ENCODE data around the gene GPC1.

The GPC1 gene

DNA sequence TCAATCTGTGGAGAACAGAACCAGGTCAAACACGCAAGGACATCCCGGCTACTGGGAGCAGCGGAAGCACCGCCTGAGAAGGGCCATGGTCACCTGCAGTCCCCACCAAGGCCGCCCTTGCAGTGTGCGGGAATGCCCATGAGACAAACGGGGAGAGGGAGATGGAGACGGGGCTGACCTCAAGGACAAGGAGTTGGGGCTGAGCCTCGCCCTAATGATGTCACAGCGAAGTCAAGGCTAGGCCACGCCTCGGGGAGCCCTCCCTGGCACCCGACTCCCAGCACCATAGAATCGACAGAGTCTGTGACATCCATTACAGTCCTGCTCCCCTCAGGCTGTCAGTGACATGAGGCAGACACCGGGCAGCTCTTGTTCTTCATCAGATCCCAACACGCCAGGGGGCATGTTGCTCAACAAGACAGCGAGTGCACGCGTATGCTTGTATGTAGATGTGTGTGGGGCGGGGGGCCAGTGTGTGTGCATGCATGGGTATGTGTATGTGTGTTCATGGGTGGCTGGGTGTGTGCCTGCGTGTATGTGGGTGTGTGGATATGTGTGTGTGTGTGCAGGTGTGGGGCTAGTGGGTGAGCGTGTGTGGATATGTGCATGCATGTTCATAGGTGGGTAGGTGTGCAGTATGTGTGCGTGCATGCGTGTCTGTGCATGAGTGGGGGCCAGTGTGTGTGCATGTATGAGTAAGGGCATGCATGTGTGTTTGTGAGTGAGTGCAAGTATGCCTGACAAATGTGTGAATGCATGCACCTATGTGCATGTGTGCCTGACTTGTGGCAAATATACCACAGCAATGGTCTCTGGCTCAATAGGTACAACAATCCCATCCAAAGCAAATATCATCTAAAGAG lies 65.3 kb downstream of the GPC1 start:
- no peak for DNase-seq (ENCODE audit: low read depth)

DNA sequence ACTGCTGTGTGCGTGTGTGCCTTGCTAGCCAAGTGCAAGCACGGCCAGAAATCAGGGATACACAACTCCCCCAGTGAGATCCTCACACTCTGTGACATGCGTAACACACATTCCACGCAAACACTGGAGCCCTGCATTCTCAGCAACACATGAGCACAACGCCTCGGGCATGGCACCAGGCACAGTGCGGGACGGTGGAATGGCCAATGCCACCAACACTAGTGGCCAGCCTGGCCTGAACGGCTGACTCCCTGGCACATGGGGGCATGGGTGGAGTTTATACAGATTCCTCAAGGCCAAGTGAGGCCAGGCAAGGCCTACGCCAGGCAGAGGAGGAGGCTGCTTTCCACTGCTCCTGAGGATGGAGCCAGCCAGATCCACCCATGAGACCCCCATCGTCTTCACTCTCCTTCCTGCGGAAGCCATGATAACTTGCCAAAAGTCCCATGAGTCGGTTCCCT lies 66.1 kb downstream of the GPC1 start:
- no peak for DNase-seq (ENCODE audit: low read depth)

DNA sequence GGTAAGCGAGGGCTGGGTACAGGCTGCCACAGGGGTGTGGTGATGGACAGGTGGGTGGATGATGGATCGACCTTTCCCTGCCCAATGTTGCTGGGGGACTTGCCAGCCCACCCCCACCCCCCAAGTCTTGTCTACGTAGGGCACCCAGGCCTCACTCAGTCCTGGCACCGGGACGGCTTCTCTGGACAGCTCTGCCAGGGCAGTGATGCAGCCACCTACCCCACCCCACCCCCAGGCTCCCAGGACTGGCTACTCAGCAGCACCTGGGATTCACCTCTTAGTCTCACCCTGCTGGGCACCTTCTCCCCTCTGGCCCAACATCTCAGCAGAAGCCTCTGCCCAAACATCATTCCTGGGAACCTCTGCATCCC lies 66.6 kb downstream of the GPC1 start:
- DNase-seq (ENCODE audit: low read depth) = no peak

DNA sequence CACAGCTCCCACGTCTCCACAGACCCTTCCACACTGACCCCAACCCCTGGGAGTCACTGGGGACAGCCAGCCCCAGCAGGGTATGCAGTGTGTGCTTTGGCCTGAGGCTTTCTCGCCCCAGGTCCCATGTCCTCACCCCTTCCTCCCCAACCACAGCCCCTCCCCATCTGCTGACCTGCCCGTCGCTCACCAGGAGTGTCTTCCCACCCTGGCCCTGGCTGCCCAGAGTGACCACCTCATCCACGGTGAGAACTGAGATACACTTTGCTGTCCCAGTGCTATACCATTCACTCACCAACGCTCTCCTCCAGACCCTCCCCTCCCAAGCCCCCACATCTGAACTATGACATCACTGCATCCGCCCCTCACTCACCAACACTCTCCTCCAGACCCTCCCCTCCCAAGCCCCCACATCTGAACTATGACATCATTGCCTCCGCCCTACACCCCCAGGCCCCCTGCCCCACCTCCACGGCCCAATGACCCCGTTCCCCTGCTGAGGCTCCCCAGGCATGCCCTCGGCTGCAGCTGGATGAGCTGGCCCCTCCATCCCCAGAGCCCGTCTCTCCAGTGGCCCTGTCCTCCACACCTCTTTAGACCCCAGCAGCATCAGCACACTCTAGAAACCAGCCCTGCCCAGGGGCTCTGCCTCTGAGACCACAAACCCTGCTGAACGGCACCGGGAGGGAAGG lies 67.1 kb downstream of the GPC1 start:
- DNase-seq (ENCODE audit: low read depth) = no peak

DNA sequence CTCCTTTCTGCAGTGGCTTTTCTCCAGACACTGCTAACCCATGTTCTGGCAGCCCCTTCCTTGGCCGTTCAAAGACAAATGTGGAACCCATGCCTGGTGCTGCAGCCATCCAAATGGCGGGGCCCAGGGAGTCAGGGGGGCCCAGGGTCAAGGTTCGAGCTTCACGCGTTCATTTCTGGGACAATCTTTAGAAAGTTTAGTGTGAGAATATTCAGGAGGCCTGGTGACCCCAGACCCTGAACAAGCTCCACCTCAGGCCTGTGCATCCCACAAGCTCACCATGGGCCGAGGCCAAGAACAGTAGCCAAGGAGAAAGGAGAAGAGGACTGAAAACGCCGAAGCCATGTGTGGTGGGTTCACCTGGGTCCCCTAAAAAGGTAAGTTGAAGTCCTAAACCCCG lies 67.9 kb downstream of the GPC1 start:
- no peak for DNase-seq (ENCODE audit: low read depth)

DNA sequence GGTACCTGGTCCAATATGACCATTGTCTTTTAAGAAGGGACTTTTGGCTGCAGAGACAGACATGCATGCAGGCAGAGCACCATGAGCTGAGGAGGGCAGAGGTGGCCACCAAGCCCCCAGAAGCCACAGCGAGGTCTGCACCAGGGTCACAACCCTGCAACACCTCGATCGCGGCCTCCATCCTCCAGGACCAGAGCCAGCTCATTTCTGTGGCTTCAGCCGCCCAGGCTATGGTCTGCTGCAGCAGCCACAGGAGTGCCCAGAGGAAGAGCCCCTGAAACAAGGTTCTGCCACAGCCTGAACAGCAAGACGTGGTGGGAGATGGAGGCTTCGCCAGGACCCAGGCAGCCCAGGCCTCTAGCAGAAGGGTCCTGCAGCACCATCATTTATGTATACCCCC lies 68.4 kb downstream of the GPC1 start:
- DNase-seq (ENCODE audit: low read depth) = no peak

DNA sequence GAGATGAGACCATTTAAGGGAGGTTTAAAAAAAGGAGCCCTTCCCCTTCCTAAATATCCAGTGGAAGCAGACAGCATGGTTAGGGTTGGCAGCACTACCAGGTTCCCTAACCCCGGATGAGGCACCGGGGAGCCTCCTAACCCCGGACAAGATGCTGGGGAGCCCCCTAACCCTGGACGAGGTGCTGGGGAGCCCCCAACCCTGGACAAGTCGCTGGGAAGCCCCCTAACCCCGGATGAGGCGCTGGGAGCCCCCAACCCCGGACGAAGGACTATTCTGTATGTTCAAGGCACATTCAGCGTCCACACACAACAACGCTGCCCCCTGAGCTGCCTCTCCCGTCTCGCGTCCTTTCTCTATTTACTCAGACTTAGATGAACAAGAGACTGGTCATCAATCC lies 70.4 kb downstream of the GPC1 start:
- DNase-seq (ENCODE audit: low read depth) = no peak

DNA sequence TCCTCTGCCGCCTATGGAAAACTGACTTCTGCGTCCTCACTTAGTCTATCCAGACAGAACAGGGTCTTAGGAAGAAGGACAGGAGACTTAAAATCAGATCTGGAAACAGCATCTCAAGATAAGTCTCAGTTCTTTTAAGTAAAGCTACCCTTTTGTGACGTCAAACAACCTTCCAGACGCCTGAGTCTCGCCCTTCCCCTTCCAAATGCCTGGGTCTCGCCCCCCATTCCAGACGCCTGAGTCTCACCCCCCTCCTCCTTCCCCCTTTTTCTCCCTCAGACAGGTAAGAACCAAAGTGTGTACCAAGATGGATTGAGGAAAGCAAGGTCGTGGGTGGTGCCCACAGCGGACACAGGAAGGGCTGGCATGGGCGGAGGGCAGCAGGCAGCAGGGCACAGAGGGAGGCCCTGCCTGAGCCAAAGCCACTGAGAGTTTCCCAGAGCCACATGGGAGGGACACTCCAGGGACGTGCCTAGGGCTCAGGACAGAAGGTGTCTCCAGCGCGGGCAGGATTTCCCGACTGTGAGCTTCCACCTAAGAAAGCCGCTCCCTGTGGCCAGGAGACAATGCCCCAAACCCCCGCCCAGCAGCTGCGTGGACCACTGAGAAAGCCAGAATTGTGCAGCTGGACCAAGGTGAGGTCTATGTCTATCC lies 71.1 kb downstream of the GPC1 start:
- DNase-seq (ENCODE audit: low read depth) = no peak

DNA sequence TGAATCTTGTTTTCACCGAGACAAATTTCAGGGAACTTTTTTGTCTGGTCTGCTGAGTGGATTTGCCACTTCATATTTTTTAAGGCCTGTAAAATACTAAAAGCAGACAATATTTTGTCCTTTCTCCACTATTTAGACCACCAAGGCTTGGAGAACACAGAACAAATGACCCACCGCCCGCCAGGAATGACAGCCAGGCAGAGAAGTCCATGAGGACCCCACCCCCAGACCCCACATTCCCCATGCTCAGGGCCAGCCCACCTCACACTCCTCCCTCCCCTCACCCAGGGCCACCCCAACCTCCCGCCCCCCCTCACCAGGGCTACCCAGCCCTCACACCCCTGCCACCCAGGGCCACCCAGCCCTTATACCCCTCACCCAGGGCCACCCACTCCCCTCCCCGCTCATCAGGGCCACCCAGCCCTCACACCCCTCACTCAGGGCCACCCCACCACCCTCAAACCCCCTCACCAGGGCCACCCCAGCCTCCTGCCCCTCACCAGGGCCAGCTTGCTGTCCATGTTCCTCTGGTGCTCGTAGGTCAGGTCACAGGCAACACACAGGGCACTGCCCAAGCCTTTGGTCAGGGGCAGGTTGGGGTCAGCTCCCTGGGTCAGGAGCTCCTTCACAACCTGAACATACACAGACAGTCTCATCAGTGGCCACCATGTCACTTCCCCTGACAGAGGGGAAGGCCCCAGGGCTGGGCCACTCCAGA lies 71.8 kb downstream of the GPC1 start:
- DNase-seq (ENCODE audit: low read depth) = no peak

DNA sequence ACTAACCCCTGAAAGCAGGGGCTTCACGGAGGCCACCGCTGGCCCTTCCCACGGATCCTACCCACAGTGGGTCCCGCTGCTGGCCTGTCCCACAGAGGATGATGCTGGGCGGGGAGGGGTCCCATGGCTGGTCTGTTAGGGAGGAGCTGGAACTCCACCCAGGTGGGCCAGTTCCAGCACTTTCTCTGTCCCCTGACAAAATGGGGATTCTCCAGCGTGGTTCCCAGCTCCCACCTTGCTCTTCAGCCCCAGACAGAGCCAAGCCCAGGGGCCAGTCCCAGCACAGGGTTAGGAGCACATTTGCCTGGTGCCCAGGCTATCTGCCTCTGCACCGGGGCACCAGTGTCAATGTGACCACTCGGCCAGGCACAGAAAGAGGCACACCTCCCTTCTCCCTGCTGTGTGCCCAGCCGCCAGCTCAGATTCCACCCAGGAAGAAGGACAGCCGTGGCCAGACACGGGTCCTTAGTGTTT lies 72.4 kb downstream of the GPC1 start:
- no peak for DNase-seq (ENCODE audit: low read depth)

DNA sequence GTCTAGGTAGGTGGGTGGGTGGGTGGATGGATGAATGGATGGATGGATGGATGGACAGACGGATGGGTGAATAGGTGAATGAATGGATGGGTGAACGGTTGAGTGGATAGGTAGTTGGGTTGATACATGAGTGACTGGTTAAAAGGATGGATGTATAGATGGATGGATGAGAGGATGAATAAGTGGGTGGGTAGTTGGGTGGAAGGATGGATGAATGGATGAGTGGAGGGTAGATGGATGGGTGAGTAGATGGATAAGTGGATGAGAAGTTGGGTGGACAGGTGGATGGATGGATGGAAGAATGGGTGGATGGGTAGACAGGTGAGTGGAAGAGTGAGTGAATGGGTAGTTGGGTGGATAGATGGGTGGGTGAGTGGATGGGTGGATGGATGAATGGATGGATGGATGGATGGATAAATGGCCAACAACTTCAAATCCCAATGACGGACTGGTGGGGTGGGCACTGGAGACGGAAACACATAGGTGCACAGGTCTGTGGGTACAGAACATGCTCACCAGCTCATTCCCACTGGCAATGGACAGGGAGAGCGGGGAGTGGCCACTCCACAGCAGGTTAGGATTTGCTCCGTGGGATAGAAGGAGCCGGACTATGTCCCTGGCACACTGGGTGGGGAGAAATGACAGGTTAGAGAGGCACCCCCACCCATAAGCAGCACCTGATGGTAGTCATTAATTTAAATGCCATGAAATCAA lies 73.5 kb downstream of the GPC1 start:
- DNase-seq (ENCODE audit: low read depth) = no peak

DNA sequence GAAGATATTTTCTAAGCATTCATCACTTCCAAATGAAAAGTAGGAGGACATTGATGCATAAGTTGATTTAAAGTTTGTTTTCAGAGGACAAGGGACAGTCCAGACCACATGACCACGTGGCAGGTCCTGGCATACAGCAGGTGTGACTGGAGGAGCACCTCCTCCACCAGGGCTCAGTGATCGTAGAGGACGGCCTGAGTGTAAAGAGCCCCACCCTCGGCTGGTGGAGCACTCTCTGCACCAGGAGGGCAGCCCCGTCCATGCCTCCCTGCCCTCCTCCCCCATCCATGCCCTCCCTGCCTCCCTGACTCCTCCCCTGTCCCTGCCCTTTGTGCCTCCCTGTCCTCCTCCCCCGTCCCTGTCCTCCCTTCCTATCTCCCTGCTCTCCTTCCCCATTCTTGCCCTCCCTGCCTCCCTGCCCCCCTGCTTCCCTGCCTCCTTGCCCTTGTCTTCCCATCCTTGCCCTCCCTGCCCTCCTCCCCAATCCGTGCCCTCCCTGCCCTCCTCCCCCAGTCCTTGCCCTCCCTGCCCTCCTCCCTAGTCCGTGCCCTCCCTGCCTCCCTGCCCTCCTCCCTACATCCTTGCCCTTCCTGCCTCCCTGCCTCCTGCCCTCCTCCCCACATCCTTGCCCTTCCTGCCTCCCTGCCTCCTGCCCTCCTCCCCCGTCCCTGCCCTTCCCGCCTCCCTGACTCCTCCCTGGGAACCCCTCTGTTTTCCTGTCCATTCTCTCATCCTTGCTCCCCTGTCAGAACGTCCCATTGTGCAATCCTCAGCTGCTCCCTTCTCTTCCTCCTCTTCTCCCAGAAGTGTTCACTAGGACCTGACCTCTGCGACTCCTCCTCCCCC lies 74.4 kb downstream of the GPC1 start:
- DNase-seq (ENCODE audit: low read depth) = no peak

DNA sequence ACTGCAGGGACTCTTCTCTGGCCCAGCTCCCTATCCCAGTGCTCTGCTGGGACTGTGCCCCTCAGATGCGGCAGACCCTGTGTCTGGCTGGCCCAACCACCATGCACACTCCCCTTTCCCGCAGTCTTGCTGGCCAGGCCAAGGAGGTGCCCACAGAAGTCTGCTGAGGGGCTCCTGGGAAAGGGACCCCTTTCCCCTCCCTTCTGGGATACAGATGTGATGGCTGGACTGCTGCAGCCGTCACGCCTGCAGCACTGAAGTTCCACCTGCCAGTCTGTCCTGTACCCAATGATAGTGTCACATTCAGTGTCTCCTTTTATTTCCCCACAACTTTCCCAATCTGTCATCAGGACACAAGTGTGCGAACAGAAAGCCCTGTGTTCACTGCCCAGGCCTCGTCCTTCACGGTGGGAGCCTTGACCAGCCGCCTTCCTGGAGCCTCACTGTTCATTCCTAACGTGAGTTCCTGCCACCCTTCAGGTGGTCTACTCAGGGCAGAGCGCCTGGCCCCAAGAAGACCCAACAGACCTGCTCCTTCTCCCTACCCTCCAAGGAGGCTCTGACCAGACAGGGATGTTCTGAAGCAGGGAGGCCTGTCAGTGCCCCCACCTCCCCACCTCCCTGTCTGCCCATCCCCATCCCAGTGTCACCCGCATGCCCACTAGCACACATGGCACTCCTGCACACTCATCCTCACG lies 75.2 kb downstream of the GPC1 start:
- no peak for DNase-seq (ENCODE audit: low read depth)

DNA sequence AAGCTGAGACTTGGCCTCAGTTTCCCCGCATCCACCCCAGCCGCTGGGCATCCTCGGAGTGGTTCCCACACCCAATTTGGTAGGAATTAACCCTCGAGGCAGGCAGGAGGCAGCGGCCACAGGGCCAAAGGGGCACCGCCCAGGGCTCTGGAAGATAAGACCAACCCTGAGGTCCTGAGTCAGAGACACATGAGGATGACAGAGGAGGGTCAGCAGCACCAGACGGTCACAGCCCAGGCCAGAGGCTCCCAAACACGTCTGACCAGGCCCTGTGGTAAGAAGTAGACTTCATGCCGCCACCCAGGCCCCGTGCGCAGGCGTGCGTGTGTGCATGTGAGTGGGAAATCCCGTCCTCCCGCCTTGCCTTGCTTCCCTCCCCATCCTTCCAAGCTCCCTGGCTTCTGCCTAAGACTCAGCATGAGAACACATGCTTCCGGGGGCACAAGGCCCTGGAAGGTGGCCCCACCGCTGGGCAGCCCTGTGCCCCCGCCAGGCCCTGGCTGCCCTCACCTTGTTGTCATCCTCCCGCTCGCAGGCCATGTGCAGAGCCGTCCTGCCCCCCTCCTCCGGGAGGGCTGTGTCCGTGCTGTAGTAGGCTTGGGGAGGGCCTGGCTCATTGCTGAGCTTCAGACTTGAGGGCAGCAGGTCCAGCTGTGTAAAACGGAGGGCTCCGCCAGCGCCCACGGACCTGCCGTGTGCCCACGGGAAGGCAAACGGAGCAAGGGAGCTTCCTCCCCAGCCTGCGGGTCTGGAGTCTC lies 76.1 kb downstream of the GPC1 start:
- no peak for DNase-seq (ENCODE audit: low read depth)

DNA sequence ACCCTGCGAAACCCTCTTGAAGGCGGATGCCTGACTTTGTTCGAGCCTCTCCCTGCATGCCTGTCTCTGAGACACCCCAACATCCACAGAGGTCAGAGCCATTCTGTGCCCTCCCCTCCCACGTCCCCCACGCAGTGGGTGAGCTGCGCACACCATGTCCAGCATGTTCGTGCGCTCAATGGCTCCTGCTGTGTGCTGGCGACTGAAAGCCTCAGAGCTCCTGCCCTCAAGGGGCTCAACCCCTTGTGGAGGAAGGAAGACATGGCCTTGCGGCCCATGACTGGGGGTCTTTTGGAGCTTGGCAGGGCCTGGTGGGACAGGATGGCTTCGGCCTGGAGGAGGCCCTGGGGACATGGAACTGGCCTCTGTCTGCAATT lies 76.6 kb downstream of the GPC1 start:
- no peak for DNase-seq (ENCODE audit: low read depth)

DNA sequence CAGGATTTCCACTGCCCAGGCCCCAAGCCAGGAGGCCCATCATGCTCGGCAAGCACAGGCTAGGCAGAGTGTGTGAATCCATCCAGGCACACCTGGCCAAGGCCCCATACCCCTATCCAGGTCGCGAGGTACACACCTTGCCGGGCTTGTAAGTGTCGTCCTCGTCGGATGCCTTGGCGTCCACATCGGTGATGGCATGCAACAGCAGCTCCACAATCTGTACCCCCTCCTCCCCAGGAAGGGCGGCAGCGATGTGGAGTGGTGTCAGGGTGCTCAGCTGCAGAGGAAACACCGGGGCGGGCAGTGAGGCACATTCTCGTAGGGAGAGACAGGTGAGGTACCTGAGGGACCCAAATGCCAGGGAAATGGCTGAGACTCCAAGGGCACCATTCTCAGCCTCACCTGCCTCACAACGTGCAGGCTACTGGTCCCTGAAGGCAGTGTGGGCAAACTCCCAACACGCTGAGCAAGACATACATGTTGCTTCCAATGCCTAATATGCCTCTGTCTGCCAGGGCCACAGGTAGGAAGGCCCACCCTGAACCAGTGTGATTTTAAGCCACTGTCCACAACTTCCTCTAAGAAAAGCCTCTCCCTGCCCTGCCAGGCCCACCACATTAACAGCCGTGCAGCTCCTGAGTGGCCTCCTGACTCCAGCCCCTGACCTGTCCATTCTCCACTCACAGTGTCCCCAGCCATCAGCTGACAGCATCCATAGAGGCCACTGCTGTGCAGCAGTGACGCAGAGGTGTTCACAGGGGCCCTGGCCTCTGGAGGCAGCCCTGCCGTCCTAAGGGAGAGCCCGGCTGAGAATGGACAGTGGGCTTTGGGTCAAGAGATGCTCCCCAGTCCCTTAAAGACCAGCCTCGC lies 77.4 kb downstream of the GPC1 start:
- DNase-seq (ENCODE audit: low read depth) = no peak

DNA sequence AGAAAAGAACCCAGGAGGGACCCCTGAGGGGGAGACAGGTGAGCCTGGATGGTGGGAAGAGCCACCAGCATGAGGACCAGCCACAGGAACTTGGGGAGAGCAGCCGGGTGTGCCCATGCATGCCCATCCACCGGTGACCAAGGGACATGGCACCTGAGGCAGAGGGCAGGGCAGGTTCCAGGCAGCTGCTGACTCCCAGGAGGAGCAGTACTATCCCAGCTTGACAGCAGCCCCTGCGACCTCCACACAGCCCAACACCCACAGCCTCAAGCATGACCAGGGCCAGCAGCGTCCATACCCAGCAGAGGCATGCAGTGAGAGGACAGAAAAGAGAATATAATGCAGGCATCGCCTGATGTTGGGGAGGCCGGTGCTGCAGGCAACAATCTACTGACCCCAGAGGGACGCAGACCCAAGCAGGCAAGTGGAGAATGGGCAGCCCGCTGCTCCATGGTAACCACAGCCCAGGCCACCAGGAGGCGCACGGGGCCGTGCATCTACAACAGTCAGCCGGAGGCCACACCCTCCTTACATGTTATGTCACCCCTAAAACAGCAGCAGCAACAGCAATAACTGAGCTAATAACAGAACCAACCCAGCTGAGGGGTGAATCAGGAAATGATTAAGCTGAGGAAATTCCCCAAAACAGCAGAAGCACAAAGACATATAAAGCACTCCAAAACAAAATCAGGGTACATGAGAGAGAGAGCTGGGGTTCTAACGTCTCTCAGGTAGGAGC lies 78.3 kb downstream of the GPC1 start:
- DNase-seq (ENCODE audit: low read depth) = peak; percentile 59

DNA sequence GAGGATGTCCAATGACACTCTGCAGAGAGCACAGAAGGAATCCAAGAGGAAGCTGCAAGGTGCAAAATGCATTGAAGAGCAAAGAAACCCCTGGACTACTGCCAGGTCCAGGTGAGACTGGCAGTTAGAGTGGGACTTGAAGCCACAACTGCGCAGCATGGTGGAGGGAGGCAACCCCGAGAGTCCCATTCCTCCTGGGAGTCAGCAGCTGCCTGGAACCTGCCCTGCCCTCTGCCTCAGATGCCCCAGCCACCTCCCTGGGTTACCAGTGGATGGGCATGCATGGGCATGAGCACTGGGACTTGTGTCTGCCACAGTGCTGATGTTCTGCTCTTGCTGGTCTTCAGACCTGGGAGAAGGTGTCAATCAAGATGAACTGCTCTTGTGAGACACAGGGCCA lies 79.2 kb downstream of the GPC1 start:
- DNase-seq (ENCODE audit: low read depth) = no peak

Measured in stimulated activated CD8-positive, alpha-beta memory T cell treated with anti-CD3 and anti-CD28 coated beads, Interleukin-12 subunit alpha, Interleukin-12 subunit beta, amount 100 ng/mL, for 4 hours (primary cell).